Measurements from ENCODE around the gene CDH4.

DNA sequence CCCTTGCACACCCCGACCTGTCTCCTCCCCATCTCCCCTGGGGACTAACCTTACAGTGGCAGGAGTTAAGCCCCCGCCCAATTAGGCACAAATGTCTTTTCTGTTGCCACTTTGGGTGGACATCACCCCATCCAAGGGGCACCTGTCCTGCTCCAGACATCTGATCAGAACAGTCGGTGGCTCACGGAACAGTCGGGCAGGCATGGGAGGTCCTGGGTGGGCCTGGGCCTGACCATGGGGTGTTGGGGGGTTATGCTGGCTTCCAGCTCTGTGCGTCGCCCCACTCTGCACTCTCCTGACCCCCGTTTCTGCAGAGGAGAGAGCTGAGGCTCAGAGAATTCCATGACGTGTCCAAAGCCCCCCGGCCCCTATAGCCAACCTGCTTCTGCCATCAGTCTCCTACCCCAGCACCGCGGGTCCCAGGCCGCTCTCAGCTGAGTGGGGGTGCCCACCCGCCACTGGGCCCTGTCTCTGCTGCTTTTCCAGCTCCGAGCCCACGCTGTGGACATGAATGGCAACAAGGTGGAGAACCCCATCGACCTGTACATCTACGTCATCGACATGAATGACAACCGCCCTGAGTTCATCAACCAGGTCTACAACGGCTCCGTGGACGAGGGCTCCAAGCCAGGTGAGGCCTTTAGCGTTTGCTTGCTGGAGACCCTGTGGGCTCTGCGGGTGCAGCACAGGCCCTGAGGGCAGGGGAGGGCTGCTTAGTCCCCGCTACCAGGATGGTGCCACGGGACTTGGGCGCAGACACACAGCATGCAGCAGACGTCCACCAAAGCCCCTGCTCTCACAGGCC, 600.4 kb downstream of the CDH4 start:
- TF ChIP-seq, protein P1, sequence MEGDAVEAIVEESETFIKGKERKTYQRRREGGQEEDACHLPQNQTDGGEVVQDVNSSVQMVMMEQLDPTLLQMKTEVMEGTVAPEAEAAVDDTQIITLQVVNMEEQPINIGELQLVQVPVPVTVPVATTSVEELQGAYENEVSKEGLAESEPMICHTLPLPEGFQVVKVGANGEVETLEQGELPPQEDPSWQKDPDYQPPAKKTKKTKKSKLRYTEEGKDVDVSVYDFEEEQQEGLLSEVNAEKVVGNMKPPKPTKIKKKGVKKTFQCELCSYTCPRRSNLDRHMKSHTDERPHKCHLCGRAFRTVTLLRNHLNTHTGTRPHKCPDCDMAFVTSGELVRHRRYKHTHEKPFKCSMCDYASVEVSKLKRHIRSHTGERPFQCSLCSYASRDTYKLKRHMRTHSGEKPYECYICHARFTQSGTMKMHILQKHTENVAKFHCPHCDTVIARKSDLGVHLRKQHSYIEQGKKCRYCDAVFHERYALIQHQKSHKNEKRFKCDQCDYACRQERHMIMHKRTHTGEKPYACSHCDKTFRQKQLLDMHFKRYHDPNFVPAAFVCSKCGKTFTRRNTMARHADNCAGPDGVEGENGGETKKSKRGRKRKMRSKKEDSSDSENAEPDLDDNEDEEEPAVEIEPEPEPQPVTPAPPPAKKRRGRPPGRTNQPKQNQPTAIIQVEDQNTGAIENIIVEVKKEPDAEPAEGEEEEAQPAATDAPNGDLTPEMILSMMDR (conservative IDR thresholded peaks at IDR 0.05; ENCODE audit: low read length): no peak
- no peak for TF ChIP-seq EZH2phosphoT487 (IDR thresholded peaks at IDR 0.05; ENCODE audit: borderline replicate concordance, low read depth, low read length)

Data from OCI-LY7 (cell line).